Measurements from ENCODE around the gene CAMSAP1.

CAMSAP1 gene

GRCh38 chr9:135939351-135940265, 32.3 kb upstream of the CAMSAP1 start:
- DNase-seq = no peak

- DNase-seq = no peak
Measured at GRCh38 chr9:135937521-135938489, 30.5 kb upstream of the CAMSAP1 start.

GRCh38 chr9:135933114-135933513, 25.8 kb upstream of the CAMSAP1 start:
- DNase-seq = no peak

- no peak for DNase-seq
Measured at GRCh38 chr9:135932656-135933055, 25.3 kb upstream of the CAMSAP1 start.

GRCh38 chr9:135931349-135931820, 24.0 kb upstream of the CAMSAP1 start:
- DNase-seq = no peak

- no peak for DNase-seq
Measured at GRCh38 chr9:135930446-135931345, 23.4 kb upstream of the CAMSAP1 start.

- DNase-seq = no peak
Measured at GRCh38 chr9:135929656-135930445, 22.5 kb upstream of the CAMSAP1 start.

GRCh38 chr9:135928731-135929655, 21.6 kb upstream of the CAMSAP1 start:
- DNase-seq = no peak

GRCh38 chr9:135928074-135928730, 20.9 kb upstream of the CAMSAP1 start:
- no peak for DNase-seq

- DNase-seq = no peak
Measured at GRCh38 chr9:135927195-135928013, 20.1 kb upstream of the CAMSAP1 start.

GRCh38 chr9:135926402-135927194, 19.3 kb upstream of the CAMSAP1 start:
- DNase-seq = no peak

GRCh38 chr9:135925496-135926133, 18.3 kb upstream of the CAMSAP1 start:
- no peak for DNase-seq

GRCh38 chr9:135924628-135925338, 17.4 kb upstream of the CAMSAP1 start:
- DNase-seq = no peak

GRCh38 chr9:135923508-135923907, 16.2 kb upstream of the CAMSAP1 start:
- no peak for DNase-seq

- DNase-seq = no peak
Measured at GRCh38 chr9:135921749-135922310, 14.5 kb upstream of the CAMSAP1 start.

GRCh38 chr9:135920973-135921585, 13.7 kb upstream of the CAMSAP1 start:
- no peak for DNase-seq
